HEK293 (cell line): ENCODE results near the gene VOPP1.

Experiments
- HOXA7 ChIP-seq: sonication (generic); formaldehyde crosslinking; IDR thresholded peaks from 2 replicates; pipeline ENCODE4 v1.8.1; 2022; ENCODE audit warnings: missing genetic modification reagents, borderline replicate concordance
- KLF16 ChIP-seq: fragments of 450-650 bp; formaldehyde crosslinking; IDR thresholded peaks from 2 replicates; pipeline ENCODE4 v1.5.1; 2017; ENCODE audit warnings: missing biosample characterization, missing genetic modification characterization
- SP2 ChIP-seq: fragments of 450-650 bp; formaldehyde crosslinking; IDR thresholded peaks from 2 replicates; pipeline ENCODE4 v1.5.1; 2016; ENCODE audit warnings: missing biosample characterization, missing genetic modification characterization
- YY1 ChIP-seq: fragments of 450-650 bp; formaldehyde crosslinking; IDR thresholded peaks from 2 replicates; pipeline ENCODE4 v1.5.1; 2018; ENCODE audit warnings: missing biosample characterization, missing genetic modification characterization
- ZFP37 ChIP-seq: fragments of 450-650 bp; formaldehyde crosslinking; IDR thresholded peaks from 2 replicates; pipeline ENCODE4 v1.5.1; 2016; ENCODE audit warnings: missing biosample characterization, missing genetic modification characterization
- ZNF24 ChIP-seq: fragments of 450-650 bp; formaldehyde crosslinking; IDR thresholded peaks from 2 replicates; pipeline ENCODE4 v1.5.1; 2016; ENCODE audit warnings: missing biosample characterization, missing genetic modification characterization
- ZNF521 ChIP-seq: fragments of 450-650 bp; formaldehyde crosslinking; IDR thresholded peaks from 2 replicates; pipeline ENCODE4 v1.5.1; 2017; ENCODE audit warnings: missing biosample characterization, mild to moderate bottlenecking, missing genetic modification characterization
- TF ChIP-seq, protein P1 (sequence below): fragments of 450-650 bp; formaldehyde crosslinking; IDR thresholded peaks from 2 replicates; pipeline ENCODE4 v1.5.1; 2016; ENCODE audit warnings: missing biosample characterization, missing genetic modification characterization
- TF ChIP-seq, protein P2 (sequence below): fragments of 450-650 bp; formaldehyde crosslinking; IDR thresholded peaks from 2 replicates; pipeline ENCODE4 v1.5.1; 2016; ENCODE audit warnings: missing biosample characterization, missing genetic modification characterization, low read depth
- TF ChIP-seq, protein P3 (sequence below): fragments of 450-650 bp; formaldehyde crosslinking; IDR thresholded peaks from 2 replicates; pipeline ENCODE4 v1.5.1; 2016; ENCODE audit warnings: missing biosample characterization, missing genetic modification characterization
- TF ChIP-seq, protein P4 (sequence below): fragments of 450-650 bp; formaldehyde crosslinking; optimal IDR thresholded peaks from 2 replicates; pipeline ENCODE3; 2016; ENCODE audit warnings: missing biosample characterization, mild to moderate bottlenecking, missing genetic modification characterization
- TF ChIP-seq, protein P5 (sequence below): sonication (generic); formaldehyde crosslinking; IDR thresholded peaks from 2 replicates; pipeline ENCODE4 v1.8.1; 2022; ENCODE audit warnings: mild to moderate bottlenecking, moderate library complexity, missing genetic modification reagents
- TF ChIP-seq, protein P6 (sequence below): fragments of 450-650 bp; formaldehyde crosslinking; IDR thresholded peaks from 2 replicates; pipeline ENCODE4 v1.5.1; 2016; ENCODE audit warnings: missing biosample characterization, missing genetic modification characterization

DNA sequence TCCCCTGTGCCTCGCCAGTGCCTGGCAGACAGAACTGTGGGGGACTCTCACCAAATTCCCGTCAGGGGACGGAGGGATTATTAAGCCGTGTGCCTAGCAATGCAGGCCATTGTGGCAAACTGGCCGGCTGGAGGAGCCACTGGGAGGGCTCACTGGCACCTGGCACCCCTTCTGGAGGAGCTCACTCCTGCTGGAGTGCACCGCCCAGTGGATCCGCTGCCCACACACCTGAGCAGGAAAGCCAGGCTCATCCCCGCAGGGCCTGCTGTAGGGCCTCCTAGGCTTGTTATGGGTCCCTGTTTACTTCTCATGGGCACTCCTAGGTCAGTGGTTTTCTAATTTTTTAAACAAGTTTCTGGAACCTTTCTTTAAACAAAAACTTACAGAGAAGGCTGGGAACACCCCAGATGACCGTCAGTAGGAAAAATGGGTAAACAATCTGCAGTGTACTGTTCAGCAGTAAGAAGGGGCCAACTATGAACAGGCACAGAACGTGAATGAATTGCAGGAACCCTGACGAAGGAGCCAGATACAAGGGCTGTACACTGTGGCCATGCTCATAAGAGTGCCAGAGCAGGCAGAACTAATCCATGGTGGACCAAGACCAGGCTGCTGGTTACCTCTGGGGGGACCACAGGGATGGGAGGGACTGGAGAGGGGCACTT lies 142.3 kb downstream of the VOPP1 start:
- TF ChIP-seq, protein P1, sequence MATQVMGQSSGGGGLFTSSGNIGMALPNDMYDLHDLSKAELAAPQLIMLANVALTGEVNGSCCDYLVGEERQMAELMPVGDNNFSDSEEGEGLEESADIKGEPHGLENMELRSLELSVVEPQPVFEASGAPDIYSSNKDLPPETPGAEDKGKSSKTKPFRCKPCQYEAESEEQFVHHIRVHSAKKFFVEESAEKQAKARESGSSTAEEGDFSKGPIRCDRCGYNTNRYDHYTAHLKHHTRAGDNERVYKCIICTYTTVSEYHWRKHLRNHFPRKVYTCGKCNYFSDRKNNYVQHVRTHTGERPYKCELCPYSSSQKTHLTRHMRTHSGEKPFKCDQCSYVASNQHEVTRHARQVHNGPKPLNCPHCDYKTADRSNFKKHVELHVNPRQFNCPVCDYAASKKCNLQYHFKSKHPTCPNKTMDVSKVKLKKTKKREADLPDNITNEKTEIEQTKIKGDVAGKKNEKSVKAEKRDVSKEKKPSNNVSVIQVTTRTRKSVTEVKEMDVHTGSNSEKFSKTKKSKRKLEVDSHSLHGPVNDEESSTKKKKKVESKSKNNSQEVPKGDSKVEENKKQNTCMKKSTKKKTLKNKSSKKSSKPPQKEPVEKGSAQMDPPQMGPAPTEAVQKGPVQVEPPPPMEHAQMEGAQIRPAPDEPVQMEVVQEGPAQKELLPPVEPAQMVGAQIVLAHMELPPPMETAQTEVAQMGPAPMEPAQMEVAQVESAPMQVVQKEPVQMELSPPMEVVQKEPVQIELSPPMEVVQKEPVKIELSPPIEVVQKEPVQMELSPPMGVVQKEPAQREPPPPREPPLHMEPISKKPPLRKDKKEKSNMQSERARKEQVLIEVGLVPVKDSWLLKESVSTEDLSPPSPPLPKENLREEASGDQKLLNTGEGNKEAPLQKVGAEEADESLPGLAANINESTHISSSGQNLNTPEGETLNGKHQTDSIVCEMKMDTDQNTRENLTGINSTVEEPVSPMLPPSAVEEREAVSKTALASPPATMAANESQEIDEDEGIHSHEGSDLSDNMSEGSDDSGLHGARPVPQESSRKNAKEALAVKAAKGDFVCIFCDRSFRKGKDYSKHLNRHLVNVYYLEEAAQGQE (tag by site-specific recombination), result no peak
- no peak for TF ChIP-seq ZNF521 (tag by site-specific recombination)
- TF ChIP-seq YY1 (tag by site-specific recombination), result no peak
- TF ChIP-seq, protein P2, sequence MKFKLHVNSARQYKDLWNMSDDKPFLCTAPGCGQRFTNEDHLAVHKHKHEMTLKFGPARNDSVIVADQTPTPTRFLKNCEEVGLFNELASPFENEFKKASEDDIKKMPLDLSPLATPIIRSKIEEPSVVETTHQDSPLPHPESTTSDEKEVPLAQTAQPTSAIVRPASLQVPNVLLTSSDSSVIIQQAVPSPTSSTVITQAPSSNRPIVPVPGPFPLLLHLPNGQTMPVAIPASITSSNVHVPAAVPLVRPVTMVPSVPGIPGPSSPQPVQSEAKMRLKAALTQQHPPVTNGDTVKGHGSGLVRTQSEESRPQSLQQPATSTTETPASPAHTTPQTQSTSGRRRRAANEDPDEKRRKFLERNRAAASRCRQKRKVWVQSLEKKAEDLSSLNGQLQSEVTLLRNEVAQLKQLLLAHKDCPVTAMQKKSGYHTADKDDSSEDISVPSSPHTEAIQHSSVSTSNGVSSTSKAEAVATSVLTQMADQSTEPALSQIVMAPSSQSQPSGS (tag by site-specific recombination), result no peak
- TF ChIP-seq HOXA7 (CRISPR knock-in tag), result no peak
- TF ChIP-seq SP2 (tag by site-specific recombination), result no peak
- no peak for TF ChIP-seq ZNF24 (tag by site-specific recombination)
- TF ChIP-seq, protein P3, sequence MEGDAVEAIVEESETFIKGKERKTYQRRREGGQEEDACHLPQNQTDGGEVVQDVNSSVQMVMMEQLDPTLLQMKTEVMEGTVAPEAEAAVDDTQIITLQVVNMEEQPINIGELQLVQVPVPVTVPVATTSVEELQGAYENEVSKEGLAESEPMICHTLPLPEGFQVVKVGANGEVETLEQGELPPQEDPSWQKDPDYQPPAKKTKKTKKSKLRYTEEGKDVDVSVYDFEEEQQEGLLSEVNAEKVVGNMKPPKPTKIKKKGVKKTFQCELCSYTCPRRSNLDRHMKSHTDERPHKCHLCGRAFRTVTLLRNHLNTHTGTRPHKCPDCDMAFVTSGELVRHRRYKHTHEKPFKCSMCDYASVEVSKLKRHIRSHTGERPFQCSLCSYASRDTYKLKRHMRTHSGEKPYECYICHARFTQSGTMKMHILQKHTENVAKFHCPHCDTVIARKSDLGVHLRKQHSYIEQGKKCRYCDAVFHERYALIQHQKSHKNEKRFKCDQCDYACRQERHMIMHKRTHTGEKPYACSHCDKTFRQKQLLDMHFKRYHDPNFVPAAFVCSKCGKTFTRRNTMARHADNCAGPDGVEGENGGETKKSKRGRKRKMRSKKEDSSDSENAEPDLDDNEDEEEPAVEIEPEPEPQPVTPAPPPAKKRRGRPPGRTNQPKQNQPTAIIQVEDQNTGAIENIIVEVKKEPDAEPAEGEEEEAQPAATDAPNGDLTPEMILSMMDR (tag by site-specific recombination), result no peak
- TF ChIP-seq KLF16 (tag by site-specific recombination), result no peak
- TF ChIP-seq, protein P4, sequence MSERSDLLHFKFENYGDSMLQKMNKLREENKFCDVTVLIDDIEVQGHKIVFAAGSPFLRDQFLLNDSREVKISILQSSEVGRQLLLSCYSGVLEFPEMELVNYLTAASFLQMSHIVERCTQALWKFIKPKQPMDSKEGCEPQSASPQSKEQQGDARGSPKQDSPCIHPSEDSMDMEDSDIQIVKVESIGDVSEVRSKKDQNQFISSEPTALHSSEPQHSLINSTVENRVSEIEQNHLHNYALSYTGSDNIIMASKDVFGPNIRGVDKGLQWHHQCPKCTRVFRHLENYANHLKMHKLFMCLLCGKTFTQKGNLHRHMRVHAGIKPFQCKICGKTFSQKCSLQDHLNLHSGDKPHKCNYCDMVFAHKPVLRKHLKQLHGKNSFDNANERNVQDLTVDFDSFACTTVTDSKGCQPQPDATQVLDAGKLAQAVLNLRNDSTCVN, result no peak
- TF ChIP-seq, protein P5, sequence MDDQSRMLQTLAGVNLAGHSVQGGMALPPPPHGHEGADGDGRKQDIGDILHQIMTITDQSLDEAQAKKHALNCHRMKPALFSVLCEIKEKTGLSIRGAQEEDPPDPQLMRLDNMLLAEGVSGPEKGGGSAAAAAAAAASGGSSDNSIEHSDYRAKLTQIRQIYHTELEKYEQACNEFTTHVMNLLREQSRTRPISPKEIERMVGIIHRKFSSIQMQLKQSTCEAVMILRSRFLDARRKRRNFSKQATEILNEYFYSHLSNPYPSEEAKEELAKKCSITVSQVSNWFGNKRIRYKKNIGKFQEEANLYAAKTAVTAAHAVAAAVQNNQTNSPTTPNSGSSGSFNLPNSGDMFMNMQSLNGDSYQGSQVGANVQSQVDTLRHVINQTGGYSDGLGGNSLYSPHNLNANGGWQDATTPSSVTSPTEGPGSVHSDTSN (CRISPR knock-in tag), result no peak
- TF ChIP-seq ZFP37 (tag by site-specific recombination), result no peak
- TF ChIP-seq, protein P6, sequence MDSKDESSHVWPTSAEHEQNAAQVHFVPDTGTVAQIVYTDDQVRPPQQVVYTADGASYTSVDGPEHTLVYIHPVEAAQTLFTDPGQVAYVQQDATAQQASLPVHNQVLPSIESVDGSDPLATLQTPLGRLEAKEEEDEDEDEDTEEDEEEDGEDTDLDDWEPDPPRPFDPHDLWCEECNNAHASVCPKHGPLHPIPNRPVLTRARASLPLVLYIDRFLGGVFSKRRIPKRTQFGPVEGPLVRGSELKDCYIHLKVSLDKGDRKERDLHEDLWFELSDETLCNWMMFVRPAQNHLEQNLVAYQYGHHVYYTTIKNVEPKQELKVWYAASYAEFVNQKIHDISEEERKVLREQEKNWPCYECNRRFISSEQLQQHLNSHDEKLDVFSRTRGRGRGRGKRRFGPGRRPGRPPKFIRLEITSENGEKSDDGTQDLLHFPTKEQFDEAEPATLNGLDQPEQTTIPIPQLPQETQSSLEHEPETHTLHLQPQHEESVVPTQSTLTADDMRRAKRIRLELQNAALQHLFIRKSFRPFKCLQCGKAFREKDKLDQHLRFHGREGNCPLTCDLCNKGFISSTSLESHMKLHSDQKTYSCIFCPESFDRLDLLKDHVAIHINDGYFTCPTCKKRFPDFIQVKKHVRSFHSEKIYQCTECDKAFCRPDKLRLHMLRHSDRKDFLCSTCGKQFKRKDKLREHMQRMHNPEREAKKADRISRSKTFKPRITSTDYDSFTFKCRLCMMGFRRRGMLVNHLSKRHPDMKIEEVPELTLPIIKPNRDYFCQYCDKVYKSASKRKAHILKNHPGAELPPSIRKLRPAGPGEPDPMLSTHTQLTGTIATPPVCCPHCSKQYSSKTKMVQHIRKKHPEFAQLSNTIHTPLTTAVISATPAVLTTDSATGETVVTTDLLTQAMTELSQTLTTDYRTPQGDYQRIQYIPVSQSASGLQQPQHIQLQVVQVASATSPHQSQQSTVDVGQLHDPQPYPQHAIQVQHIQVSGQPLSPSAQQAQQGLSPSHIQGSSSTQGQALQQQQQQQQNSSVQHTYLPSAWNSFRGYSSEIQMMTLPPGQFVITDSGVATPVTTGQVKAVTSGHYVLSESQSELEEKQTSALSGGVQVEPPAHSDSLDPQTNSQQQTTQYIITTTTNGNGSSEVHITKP (tag by site-specific recombination), result no peak
